Ectodermal cell (in vitro differentiated cells): ENCODE data around the gene MLF2.

Experiments
- H3K27ac ChIP-seq: 2 replicates; pipeline ENCODE4 v1.7.0; 2013; ENCODE audit warnings: mild to moderate bottlenecking, low read depth, low read length; ENCODE audit not compliant: insufficient read depth, poor library complexity, severe bottlenecking
- H3K27me3 ChIP-seq: 2 replicates; pipeline ENCODE4 v1.7.0; 2013; ENCODE audit warnings: mild to moderate bottlenecking, low read length; ENCODE audit not compliant: insufficient read depth, control insufficient read depth, poor library complexity, severe bottlenecking
- H3K36me3 ChIP-seq: one replicate; pipeline ENCODE4 v1.7.0; 2013; ENCODE audit warnings: low read length; ENCODE audit not compliant: control insufficient read depth, insufficient read depth
- H3K4me1 ChIP-seq: one replicate; pipeline ENCODE4 v1.7.0; 2013; ENCODE audit warnings: low read length; ENCODE audit not compliant: control insufficient read depth, insufficient read depth
- H3K4me3 ChIP-seq: 2 replicates; pipeline ENCODE4 v1.7.0; 2013; ENCODE audit warnings: low read depth, low read length, control low read depth; ENCODE audit not compliant: insufficient read depth
- H3K9me3 ChIP-seq: 2 replicates; pipeline ENCODE4 v1.7.0; 2013; ENCODE audit warnings: mild to moderate bottlenecking, low read length, moderate library complexity; ENCODE audit not compliant: control insufficient read depth
- WGBS, 2 experiments: methylation state at CpG; one replicate each; pipeline ENCODE4 v1.1.7; 2013; ENCODE audit warnings: missing lambda C conversion rate in 2 of 2; 5-methylcytosine and 5-hydroxymethylcytosine counted together

The MLF2 gene

DNA sequence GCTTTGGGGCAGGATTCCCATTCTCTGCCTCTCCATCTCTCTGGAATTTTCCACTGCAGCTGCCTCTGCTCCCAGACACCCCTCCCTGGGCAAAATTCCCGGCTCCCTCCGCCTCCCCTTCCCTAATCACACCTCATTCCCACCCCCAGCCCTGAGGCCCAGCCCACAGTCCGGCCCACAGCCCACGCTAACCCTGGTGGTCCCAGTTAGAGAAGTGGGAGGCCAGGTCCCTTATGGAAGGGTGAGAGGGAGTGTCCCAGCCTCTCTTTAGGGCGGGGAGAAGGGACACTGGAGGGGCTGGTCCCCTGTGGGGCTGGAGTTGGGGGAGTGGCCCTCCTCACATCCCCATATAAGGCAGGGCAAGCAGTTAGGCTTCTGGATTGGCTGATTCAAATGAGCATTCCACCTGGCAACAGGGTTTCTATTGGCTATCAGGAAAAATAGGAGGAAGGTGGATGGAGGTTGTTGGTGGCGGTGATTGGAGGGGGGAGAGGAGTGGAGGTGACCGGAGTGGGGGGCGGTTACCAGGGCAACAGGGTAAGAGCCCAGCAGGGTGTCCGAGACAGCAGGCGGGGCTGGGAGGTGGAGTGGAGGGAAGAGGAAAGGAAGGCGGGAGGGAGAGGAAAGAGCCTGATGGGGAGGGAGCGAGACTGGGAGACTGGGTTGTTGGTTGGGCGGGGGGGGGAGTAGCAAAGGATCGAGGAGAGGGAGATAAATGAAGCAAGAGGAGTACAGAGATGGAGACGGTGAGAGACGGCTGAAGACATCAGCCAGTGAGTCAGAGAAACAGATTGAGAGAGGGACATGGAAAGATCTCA lies 11.3 kb upstream of the MLF2 start:
- Histone ChIP-seq H3K27me3 (no peaks in the 10 kb centered on the region), H3K27ac (peak overlapping the region; percentile 84), H3K9me3 (no peaks in the 10 kb centered on the region), H3K4me3 (no peak overlapping the region), H3K4me1 (peaks cover 22% of the 10 kb centered on the region), H3K36me3 (no peaks in the 10 kb centered on the region)
- WGBS, 2 experiments: 1 to 3% methylated on average over 16 of the region's 16 CpGs

DNA sequence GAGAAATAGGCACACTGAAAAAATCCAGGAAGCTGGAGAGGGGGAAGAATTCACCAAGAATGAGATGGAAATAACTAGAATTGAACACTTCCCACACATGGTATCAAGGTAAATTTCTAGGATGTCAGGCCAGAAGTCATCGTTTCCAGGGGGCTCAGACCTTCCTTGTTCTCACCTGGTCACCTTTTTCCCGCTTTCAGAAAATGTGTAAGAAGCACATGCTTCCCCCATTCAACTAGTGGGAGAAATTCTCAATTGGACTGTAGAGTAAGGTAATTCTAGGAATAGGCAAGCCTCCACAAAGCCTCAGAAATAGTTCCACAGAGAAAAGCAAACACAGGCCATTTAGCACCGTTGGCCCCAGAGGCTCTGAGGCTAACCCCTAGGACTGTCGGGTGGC lies 10.4 kb upstream of the MLF2 start:
- no peak overlapping the region for H3K4me3 ChIP-seq
- peak overlapping the region; percentile 84 for H3K27ac ChIP-seq
- H3K36me3 ChIP-seq: no peaks in the 10 kb centered on the region
- H3K9me3 ChIP-seq: no peaks in the 10 kb centered on the region
- peaks cover 21% of the 10 kb centered on the region for H3K4me1 ChIP-seq
- no peaks in the 10 kb centered on the region for H3K27me3 ChIP-seq
- 68 to 73% methylated on average over 4 of the region's 4 CpGs for WGBS, 2 experiments

DNA sequence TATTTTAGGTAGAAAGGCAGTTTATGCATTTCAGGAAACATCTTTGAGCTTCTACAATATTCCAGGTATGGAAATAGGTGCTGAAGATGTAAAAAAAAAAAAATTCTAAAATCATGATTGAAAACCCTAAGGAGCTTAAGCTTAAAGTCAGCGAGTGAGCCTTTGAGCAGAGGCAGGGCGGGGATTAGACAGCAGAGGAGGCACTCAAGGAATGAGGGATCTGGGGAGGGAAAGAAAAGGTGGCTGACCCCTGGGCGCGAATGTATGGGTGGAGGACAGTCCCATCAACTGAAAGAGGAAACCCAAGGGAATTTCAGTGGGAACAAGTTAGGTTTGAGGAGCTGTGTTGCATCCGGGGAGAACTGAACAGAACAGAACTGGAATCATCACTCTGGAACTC lies 6.8 kb upstream of the MLF2 start:
- Histone ChIP-seq H3K4me3 (no peak overlapping the region), H3K4me1 (peaks cover 16% of the 10 kb centered on the region), H3K27ac (no peak overlapping the region), H3K27me3 (no peaks in the 10 kb centered on the region), H3K9me3 (no peaks in the 10 kb centered on the region), H3K36me3 (no peaks in the 10 kb centered on the region)
- WGBS, 2 experiments: 77 to 80% methylated on average over 5 of the region's 5 CpGs

- Histone ChIP-seq H3K27ac (no peak overlapping the region), H3K4me3 (no peak overlapping the region), H3K27me3 (no peaks in the 10 kb centered on the region), H3K36me3 (no peaks in the 10 kb centered on the region), H3K4me1 (peaks cover 22% of the 10 kb centered on the region), H3K9me3 (no peaks in the 10 kb centered on the region)
- WGBS, 2 experiments: 87 to 88% methylated on average over 9 of the region's 9 CpGs
Measured at GRCh38 chr12:6758506-6759095, 5.7 kb upstream of the MLF2 start.

GRCh38 chr12:6757028-6757690 lies 4.2 kb upstream of the MLF2 start:
- Histone ChIP-seq H3K27me3 (no peaks in the 10 kb centered on the region), H3K36me3 (no peaks in the 10 kb centered on the region), H3K9me3 (no peaks in the 10 kb centered on the region), H3K4me3 (no peak overlapping the region), H3K27ac (no peak overlapping the region), H3K4me1 (peaks cover 17% of the 10 kb centered on the region)
- 92% methylated on average over 8 of the region's 8 CpGs for WGBS, 2 experiments

GRCh38 chr12:6754411-6754810 lies 1.5 kb upstream of the MLF2 start:
- H3K36me3 ChIP-seq: peaks cover 21% of the 10 kb centered on the region
- H3K4me3 ChIP-seq: no peak overlapping the region
- H3K9me3 ChIP-seq: no peaks in the 10 kb centered on the region
- H3K27me3 ChIP-seq: no peaks in the 10 kb centered on the region
- peaks cover 26% of the 10 kb centered on the region for H3K4me1 ChIP-seq
- WGBS, 2 experiments: 91 to 94% methylated on average over 2 of the region's 2 CpGs
- no peak overlapping the region for H3K27ac ChIP-seq

DNA sequence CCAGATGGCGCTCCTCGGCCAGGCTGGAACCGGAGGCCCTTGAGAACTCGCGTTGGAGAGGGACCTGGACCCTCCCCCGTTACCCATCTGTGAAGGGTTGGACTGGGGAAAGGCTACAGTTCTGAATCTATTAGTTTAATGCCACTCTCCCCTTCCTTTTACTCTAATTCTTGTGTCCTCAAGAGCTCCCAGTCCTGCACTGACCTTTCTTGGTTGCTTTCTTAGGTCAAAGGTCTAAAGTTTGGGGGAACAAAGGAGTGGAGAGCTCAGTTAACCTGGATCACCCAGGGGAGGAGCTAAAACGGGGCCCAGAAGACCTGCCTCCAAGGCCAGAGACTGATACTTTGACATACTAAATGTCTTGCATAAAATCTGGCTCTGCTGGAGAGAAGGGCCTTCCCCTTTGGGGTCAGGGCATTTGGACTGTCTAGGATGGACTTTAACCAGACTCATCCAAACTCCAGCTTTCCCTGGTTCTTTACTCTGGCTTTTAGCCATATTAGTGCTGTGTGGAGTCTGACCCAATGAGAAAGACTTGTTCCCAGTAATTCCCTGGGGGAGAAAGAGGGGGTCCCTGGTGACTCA lies 923 bp upstream of the MLF2 start:
- Histone ChIP-seq H3K27me3 (no peaks in the 10 kb centered on the region), H3K36me3 (peaks cover 26% of the 10 kb centered on the region), H3K9me3 (no peaks in the 10 kb centered on the region), H3K4me3 (peak overlapping the region; percentile 96), H3K27ac (peak overlapping the region; percentile 93), H3K4me1 (peaks cover 25% of the 10 kb centered on the region)
- WGBS, 2 experiments: 1 to 2% methylated on average over 7 of the region's 7 CpGs

DNA sequence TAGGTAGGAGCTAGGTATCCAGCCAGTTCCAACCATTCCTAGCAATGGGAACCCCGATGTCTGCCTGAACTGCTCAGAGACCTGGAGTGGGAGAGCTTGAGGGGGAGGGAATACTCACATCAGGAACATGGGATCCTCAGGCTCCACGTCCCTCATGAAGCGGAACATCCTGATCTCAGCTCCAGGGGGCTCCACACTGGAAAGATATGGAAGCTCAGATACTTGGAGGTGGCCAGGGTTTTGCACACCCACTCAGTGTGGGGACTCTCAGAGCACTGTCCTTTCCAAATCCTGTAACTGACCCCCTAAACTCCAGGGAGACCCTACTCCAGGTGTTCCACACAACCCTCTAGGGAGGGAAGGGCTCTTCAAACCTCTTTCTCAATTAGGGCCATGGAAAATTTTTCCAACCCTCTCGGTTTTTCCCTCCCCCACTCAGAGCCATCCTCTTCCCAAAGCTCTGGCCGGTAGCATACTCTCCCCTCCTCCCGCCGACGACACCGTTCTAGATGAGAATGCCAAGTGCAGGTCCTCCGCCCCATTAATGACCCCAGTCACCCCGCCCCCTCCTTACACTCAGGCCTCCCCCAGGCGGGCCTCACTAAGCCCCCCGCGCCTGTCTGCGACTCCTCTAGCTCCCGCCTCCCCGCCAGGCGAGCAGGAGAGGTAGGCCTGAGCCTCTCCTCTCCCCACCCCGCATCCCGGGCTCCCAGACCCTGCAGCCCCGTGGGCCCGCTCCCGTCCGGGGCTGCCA lies 597 bp downstream of the MLF2 start:
- peak overlapping the region; percentile 96 for H3K4me3 ChIP-seq
- H3K9me3 ChIP-seq: no peaks in the 10 kb centered on the region
- peak overlapping the region; percentile 93 for H3K27ac ChIP-seq
- H3K36me3 ChIP-seq: peaks cover 41% of the 10 kb centered on the region
- no peaks in the 10 kb centered on the region for H3K27me3 ChIP-seq
- 8% methylated on average over 24 of the region's 24 CpGs for WGBS, 2 experiments
- peaks cover 21% of the 10 kb centered on the region for H3K4me1 ChIP-seq

- Histone ChIP-seq H3K27ac (no peak overlapping the region), H3K27me3 (no peaks in the 10 kb centered on the region), H3K36me3 (peaks cover 45% of the 10 kb centered on the region), H3K4me1 (peaks cover 21% of the 10 kb centered on the region), H3K4me3 (peak overlapping the region; percentile 96), H3K9me3 (no peaks in the 10 kb centered on the region)
- WGBS, 2 experiments: 93 to 97% methylated on average over 7 of the region's 7 CpGs
Measured at GRCh38 chr12:6751767-6752166, 1.2 kb downstream of the MLF2 start.
